NAMALWA (cell line): ENCODE results near the gene SH3D21.

ENCODE experiments used
- DNase-seq: peaks from one replicate; pipeline ENCODE4 v3.0.0-alpha.2; 2015; ENCODE audit warnings: low spot score

Gene SH3D21

GRCh38 chr1:36303650-36304360 lies 2.4 kb upstream of the SH3D21 start:
- no peak for DNase-seq

DNA sequence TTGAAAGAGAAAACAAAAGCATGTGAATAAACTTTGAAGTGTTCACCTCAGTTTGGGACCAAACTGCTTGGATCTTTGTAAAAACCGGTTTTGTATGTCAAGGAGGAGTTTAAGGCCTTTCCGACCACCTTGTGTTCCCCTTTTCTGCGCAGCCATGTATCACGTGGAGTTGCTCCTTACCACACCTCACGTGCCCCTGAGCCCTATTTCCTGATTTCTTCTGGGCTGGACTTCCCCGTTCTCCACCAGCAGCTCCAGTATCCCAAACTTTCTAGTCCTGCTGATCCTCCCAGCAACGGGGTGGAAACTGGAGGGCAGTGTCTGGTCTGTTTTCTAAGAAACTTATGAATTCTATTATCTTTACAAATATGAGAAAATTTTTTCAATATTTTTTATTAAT lies 1.6 kb upstream of the SH3D21 start:
- DNase-seq, result no peak

- no peak for DNase-seq
These were observed 926 bp upstream of the SH3D21 start for GRCh38 chr1:36304970-36305914.

- no peak for DNase-seq
These were observed 306 bp upstream of the SH3D21 start for GRCh38 chr1:36305915-36306209.

- peak; percentile 96 for DNase-seq
These were observed 811 bp downstream of the SH3D21 start for GRCh38 chr1:36306902-36307456.

GRCh38 chr1:36307601-36308330 lies 1.6 kb downstream of the SH3D21 start:
- DNase-seq, result no peak

DNA sequence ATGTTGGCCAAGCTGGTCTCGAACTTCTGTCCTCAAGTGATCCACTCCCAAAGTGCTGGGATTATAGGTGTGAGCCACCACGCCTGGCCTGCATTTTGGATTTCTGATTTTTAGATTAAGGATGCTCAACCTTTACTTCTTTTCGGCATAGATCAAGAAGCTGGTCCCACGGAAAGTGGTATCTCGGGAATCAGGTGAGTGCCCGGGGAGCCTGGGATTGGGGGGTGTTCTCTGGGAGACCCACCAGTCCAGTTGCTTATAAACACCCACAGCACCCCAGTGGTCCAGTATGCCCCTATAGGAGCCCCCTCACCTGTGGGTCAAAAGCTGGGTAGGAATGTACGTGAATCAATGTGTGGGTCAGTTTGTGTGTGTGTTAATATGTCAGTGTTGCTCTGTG lies 3.2 kb downstream of the SH3D21 start:
- no peak for DNase-seq

DNA sequence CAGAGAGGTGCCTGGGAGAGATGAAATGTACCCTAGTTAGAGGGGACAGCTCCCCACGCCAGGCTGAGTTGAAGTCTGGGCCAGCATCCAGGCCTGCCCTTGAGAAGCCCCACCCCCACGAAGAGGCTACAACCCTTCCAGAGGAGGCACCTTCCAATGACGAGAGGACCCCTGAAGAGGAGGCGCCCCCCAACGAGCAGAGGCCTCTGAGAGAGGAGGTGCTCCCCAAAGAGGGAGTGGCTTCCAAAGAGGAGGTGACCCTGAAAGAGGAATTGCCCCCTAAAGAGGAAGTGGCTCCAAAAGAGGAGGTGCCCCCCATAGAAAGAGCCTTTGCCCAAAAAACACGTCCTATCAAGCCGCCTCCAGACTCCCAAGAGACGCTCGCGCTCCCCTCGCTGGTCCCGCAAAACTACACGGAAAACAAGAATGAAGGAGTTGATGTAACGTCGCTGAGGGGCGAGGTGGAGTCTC lies 14.2 kb downstream of the SH3D21 start:
- DNase-seq, result no peak

DNA sequence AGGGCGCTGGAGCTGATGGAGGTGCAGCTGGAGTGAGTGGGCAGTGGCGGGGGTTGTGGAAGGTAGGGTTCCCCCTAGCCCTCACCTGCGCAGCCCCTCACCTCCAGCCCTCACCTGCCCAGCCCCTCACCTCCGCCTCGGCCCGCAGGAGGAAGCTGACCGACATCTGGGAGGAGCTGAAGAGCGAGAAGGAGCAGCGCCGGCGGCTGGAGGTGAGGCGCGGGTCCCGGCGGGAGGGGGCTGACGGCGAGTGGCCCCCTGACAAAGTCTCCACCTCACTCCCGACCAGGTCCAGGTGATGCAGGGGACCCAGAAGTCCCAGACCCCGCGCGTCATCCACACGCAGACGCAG lies 14.6 kb downstream of the SH3D21 start:
- no peak for DNase-seq

DNA sequence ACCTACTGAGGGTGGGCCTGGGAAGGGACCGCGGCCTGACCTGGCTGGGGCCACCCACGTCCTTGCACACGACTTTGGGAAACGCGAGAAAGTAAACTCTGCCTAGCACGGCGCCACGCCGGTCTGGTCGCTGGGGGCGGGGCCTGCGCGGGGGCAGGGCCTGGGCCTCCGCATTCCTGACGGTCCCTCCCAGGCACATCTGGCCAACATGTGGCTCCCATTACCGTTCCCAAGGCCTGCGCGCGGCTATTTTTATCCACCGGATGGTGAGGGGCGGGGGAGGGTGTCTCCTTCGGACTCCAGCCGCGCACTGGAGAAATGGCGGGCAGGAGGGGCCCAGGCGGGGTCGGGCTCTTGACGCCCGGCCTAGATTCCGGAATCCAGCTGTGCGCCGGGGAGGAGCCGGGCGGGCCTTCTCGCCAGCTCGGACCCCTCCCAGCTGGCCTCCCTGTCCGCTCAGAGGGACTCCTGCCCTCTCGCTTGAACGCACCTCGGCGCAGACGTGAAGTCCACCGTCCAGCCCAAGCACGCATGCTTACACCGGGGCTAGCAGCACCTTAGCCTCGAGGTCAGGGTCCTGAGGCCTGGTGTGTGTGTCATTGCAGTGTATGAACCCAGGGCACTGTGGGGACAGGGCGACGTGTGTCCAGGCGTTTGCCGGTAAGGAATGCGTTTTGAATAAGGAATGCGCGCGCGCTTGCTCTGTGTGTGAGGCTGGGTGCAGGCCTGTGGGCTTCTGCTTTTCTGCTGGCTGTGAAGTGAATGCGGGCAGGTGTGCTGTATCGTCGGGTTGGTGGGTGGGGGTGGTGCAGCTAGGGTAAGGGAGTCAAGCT lies 15.2 kb downstream of the SH3D21 start:
- DNase-seq, result no peak

GRCh38 chr1:36322041-36322785 lies 16.0 kb downstream of the SH3D21 start:
- no peak for DNase-seq

GRCh38 chr1:36322786-36323635 lies 16.8 kb downstream of the SH3D21 start:
- DNase-seq, result no peak

GRCh38 chr1:36323636-36324352 lies 17.6 kb downstream of the SH3D21 start, which contains the start of gene EVA1B:
Gene EVA1B (minus strand): TSS chr1:36323645. CDS start chr1:36323037, 608 bp downstream.
- no peak for DNase-seq

DNA sequence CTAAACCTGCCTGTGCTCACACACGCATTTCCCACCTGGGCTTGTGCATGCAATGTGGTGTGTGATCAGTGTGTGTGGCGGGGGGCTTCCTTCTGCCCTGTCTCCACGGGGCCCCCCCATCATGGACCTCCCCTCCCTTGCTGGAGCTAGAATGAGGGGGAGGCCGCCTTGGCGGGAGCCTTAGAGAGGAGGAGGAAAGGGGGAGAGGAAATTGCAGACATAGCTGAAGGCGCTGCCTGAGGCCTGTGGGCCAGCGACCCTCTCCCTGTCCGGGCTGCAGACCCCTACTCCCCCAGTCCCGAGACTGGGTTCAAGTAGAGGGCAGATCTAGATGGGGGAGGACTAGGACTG lies 18.2 kb downstream of the SH3D21 start:
- no peak for DNase-seq

DNA sequence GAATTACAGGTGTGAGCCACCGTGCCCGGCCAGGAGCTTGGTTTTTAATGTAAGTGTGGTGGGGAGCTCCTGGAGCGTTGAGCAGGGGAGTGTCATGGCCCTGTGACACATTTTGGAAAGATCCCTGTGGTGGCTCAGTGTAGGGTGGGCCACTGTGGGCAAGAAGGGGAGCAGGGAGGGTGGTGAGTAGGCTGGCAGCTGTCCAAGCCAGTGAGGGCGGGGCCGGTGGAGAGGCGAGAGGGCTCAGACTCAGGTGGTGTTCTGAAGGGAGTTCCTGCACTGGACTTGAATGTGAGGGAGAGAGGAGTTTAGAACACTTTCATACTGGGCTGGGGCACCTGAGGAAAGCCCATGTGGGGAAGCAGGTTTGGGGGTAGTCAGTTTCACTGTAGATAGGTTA lies 20.3 kb downstream of the SH3D21 start:
- DNase-seq, result no peak

DNA sequence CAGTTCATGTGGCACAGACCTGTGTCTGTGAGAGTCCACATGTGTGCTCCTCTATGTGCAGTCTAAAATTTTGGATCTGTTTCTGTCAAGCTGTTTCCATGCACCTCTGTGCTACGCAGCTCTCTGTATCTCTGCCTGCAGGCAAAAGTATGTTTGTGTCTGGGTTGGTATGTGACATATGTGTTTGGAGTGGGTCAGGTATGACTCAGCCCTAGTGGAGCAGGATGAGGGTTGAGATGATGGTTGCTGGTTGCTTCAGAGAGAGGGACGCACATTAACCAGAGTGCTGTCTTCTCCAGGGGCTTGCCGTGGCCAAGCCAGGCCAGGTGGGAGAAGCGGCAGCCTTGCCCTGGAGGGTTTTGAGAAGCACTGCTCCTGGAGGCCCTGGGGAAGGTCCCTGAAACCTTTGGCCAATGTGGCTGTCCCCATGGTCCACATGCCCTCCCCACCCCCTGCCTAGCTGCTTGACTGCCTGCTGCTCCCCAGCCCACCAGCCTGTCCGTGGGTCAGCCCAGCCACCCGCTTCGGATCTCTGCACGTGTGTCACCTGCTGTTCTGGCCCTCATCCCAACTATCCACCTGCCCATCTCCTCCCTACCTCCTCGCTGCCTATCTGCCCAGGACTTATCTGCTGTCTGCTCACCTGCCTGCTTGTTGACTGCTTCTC lies 21.4 kb downstream of the SH3D21 start:
- no peak for DNase-seq

DNA sequence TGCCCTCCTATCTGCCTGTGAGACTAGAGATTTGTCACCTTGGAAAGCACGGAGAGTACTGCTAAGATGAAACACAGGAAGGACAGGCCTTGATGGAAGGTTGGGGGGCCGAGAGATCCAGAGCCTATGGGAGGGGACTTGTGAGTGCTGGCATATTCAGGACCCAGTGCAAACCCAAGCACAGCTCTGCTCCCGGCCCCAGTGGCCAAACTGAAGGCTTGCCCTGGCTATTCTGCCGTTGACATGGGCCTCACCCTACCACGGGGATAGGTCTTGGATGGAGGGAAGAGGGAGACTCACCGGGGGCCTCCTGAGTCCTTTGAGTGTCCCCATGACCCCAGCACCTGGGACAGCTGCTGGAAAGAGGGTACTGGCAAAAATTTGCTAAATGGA lies 21.9 kb downstream of the SH3D21 start:
- DNase-seq, result no peak

DNA sequence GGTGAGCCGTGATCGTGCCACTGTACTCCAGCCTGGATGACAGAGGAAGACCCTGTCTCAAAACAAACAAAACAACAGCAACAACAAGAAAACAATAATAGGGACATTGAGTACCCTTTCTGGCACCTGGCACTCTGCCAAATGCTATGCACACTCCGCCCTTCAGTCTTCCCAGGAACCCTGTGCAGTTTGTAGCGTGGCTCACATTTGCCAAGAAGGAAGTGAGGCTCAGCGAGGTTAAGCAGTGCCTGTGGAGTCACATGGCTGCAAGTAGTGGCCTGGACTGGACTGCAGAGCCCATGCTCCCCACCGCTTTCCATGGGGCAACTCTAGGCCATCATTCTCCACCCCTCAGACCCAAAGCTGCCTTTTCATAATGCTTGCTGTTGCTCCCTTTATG lies 22.5 kb downstream of the SH3D21 start:
- DNase-seq, result no peak

DNA sequence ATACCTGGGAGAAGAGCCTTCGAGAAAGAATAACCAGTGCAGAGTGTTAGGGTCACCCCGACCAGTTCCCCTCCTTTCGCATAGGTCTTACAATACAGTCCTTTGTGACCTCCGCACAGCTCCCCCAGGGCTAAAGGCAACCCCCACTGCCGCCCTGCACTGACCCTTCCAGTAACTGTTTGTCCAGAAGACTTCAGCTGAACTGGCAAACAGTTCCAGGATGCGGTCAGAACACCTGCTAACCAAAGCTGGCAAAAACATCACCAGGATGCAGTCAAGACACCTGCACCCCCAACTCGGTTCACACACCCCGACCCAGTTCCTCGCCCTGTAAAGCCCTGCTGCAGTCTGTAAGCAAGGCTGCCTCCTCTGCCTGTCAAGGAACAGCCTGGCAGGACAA lies 23.6 kb downstream of the SH3D21 start:
- DNase-seq, result no peak
